GM10248 (cell line): ENCODE results near the gene RARRES2.
"Not testable (repeated sequence)": the region's sequence is repeated elsewhere in the genome, so short reads cannot be mapped to it uniquely, and the experiment has no call there.

Experiments
- CTCF ChIA-PET: fragments of 300-600 bp; sonication (Branson Sonifier 250); formaldehyde crosslinking; extraction: SDS; loops from one replicate; lab custom pipeline; 2021; ENCODE audit warnings: antibody characterized with exemption; lab: Yijun Ruan, JAX
- POLR2A ChIA-PET: fragments of 350-650 bp; sonication (Branson Sonifier 250); formaldehyde crosslinking; extraction: SDS; loops from one replicate; lab custom pipeline; 2020; ENCODE audit warnings: antibody characterized with exemption; lab: Yijun Ruan, JAX
- DNase-seq: peaks from one replicate; pipeline ENCODE4 v3.0.0; 2012; ENCODE audit errors: extremely low spot score
- CTCF ChIP-seq: IDR thresholded peaks from 2 replicates; pipeline ENCODE4 v1.5.1; 2012; ENCODE audit warnings: mild to moderate bottlenecking, low read depth; ENCODE audit errors: extremely low read depth, missing control alignments, control extremely low read depth

The RARRES2 gene

GRCh38 chr7:150313870-150314269 lies 27.6 kb downstream of the RARRES2 start:
- TF ChIP-seq CTCF = no peak
- CTCF ChIA-PET = interaction anchor here (0.7 to 2.8 kb wide), 7 partner anchors 10 to 101 kb away, joined by 3 to 10 read pairs (median 5); partner anchors contain the start of genes ACTR3C and LRRC61
- no peak for DNase-seq
- POLR2A ChIA-PET = no interaction called here

GRCh38 chr7:150313367-150313809 lies 28.0 kb downstream of the RARRES2 start:
- DNase-seq = no peak
- TF ChIP-seq CTCF = no peak
- CTCF ChIA-PET = interaction anchor here (0.9 to 2.8 kb wide), 4 partner anchors 13 to 101 kb away, joined by 3 to 10 read pairs (median 6); no protein-coding TSS in a partner anchor
- POLR2A ChIA-PET = no interaction called here

GRCh38 chr7:150312649-150313366 lies 28.6 kb downstream of the RARRES2 start:
- CTCF ChIA-PET = interaction anchor here (1.4 to 2.8 kb wide), 3 partner anchors 14 to 43 kb away, joined by 5 to 10 read pairs (median 8); no protein-coding TSS in a partner anchor
- POLR2A ChIA-PET = not testable (repeated sequence)

GRCh38 chr7:150311711-150312110 lies 29.7 kb downstream of the RARRES2 start:
- ChIA-PET CTCF (interaction anchor here (1.9 to 2.8 kb wide), 2 partner anchors 8 to 44 kb away, joined by 5 to 10 read pairs; no protein-coding TSS in a partner anchor), POLR2A (no interaction called here)
- no peak for TF ChIP-seq CTCF
- no peak for DNase-seq

More at GRCh38 chr7:150312649-150313366, 28.6 kb downstream of the RARRES2 start:
- not testable (repeated sequence) for DNase-seq

- POLR2A ChIA-PET = no interaction called here
- CTCF ChIA-PET = interaction anchor here (1.0 to 1.9 kb wide), 2 partner anchors 8 to 44 kb away, joined by 3 to 5 read pairs; no protein-coding TSS in a partner anchor
- no peak for TF ChIP-seq CTCF
- DNase-seq = no peak
These were observed 30.3 kb downstream of the RARRES2 start for GRCh38 chr7:150311146-150311545.

- no peak for DNase-seq
- TF ChIP-seq CTCF = no peak
- POLR2A ChIA-PET = no interaction called here
- CTCF ChIA-PET = interaction anchor here (1.4 kb wide), 1 partner anchor 13 kb away, joined by 3 read pairs; no protein-coding TSS in a partner anchor
These were observed 32.9 kb downstream of the RARRES2 start for GRCh38 chr7:150308575-150308974.

- POLR2A ChIA-PET = no interaction called here
- no peak for TF ChIP-seq CTCF
- no peak for DNase-seq
- CTCF ChIA-PET = no interaction called here
These were observed 33.5 kb downstream of the RARRES2 start for GRCh38 chr7:150307904-150308303.
